Skin of body (tissue), 2 donors: ENCODE data around the gene EWSR1. TPM values are rescaled to one million over a fixed set of nuclear protein-coding genes. Genes with fewer than 3 reads are reported as not detected.

ENCODE experiments used
- DNase-seq: peaks from one replicate; lab custom pipeline; 2025; lab: John Stamatoyannopoulos, UW
- total RNA-seq: library from RNA; depleted of rRNA; stranded (reverse); fragments of >200 nt; gene quantifications from one replicate; pipeline ENCODE4 v1.2.3, GENCODE V29; 2014

Gene EWSR1
- total RNA-seq, 1 donor from 2014 or later, result 117 TPM

DNA sequence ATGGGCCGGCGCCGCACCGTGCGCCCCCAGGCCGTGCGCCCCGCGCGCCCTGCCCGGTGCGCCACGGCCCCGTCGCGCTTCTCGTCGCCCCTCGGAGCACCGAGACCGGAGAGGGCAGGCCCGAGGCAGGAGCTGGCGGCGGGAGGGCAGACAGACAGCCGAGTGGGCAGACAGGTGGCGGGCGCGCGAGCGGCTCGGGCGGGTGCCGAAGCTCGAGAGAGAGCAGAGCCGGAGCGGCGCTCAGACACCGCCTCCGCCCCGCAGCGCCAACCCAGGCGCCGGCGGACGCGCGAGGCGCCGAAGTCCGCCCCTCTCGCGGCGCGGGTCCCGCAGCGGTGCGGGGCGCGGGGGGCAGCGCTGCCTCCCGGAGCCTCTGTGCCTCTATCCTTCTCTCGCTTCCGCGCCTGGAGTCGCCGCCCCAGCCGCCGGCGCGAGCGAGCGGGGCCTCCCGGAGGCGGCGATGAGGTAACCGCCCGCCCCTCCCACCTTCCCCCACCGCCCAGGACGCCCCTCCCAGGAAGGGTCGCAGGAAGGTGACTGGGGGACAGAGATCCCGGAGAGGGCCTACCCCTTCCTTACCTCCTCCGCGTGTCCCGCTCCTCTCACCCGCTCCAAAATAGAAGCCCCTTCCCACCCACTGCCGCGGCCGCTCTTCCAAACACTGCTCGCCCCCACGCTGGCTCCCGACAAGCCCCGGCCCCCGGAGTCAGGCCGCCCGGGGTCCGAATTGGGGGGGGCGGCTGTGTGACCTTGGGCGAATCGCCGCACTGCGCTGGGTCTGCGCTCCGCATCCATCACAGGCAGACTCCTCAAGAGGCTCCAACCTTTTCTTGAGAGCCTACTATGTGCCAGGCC, 47.4 kb downstream of the EWSR1 start, which contains the start of gene RASL10A:
Gene RASL10A (minus strand): TSS at position 412 of the 855 bp plus-strand sequence. CDS start 451 bp downstream, outside the sequence.
- no peak for DNase-seq

- DNase-seq, result no peak
Observed at GRCh38 chr22:29316141-29316828, 48.2 kb downstream of the EWSR1 start.

- no peak for DNase-seq
Observed at GRCh38 chr22:29317827-29318454, 49.9 kb downstream of the EWSR1 start.

DNA sequence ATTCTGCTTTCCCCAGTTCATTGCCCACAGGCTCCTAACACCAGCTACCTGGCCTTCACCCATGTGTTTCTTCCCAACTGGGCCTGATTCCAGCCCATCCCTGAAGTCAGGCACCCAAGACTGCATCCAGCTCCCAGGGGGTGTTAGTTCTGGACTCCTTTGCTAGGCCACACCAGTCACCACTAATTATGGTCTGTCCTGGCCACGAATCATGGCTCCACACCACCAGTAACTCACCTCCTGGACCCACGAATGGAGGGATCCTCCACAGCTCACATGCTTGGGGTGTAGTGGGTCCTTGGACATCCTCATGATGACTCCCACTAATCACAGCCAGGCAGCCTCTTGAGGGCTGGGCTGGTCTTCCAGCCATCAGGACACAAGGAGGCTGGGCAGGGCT, 51.0 kb downstream of the EWSR1 start:
- no peak for DNase-seq

DNA sequence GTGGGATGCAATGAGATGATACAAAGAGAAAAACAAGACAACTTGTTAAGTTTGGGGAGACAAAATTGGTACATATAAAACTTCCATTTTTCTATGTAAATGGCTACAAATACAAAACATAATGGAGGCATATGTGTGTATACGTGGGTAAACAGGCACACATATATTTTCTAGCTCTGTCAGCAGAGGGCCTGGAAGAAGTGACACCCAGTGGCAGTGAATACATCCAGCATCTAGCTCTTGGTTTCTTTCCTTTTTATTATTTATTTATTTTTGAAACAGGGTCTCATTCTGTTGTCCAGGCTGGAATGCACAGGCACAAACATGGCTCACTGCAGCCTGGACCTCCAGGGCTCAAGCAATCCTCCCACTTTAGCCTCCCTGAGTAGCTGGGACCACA, 52.5 kb downstream of the EWSR1 start:
- peak; percentile 37 for DNase-seq

DNA sequence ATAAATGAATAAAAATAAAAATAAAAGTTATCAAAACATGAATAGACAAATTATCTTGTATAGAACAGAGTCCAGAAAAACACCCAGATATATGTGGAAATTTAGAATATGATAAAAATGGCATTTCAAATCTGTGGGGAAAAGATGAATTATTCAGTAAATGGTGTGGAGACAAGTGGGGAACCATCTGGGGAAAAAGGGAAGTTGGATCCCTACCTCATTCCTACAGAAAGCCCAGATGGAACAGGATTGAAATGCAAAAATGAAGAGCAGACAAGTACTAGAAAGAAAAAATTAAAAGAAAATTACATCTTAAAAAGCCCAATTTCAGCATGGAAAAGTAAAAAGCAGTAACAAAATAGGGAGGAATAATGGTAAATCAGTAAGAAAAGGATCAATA, 55.6 kb downstream of the EWSR1 start:
- DNase-seq, result no peak

DNA sequence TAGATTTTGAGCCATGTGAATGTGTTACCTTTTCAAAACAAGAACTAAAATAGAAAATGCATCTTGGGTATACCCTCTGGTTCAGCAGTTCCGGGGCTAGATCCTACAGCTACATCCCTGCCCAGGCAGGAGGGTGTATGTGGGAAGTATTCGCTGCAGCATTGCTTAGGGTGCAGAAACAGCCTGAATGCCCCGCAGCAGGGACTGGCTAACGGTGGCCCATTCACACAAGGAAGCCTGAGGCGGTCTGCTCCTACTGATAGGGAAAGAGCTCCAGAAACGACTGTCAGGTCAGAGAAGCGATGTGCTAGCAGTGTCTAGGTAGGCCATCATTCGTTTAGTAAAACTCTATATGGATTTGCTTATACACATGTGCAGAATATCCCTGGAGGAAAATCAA, 57.3 kb downstream of the EWSR1 start:
- DNase-seq, result no peak

DNA sequence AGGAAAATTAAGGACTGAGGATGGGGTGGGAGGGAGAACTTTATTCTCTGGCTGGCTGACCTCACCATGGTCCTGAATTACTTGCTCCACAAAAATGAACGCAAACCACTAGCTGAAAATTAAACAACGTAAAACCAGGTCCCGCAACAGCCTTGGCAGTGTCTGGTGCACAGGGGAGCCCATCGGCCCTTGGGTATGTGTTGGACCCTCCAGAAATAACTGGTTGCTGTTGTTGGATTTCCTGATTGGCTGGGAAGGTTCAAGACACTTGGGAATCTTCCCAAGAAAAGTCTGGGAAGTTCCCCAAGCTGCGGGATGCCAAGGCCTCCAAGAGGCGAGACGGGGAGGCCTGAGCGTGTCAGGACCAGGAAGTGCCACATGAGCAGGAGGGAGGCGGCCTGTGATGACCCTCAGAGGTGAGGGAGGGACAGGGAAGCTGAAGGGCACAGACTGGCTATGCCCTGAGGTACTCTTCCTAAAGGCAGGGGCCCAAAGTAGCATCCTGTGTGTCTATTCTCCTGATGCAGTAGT, 57.8 kb downstream of the EWSR1 start:
- DNase-seq, result no peak

DNA sequence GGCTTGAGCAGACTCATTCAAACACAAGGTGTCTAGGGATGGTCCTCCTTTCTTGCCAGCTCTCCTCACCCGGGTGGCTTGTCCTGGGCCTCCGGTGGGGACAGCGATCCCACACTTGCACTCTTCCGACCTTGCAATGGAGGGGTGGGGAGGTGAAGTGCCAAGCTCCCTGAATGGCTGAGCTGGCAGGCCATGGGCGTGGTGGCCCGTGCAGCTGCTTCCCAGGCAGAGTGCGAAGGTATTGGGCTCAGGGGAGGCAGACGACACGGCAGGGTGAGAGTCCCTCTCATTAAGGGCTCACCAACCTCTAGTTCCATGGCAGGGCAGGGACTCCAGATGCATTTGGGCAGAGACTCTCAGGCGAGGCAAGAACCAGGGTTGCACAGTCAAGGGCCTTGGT, 58.4 kb downstream of the EWSR1 start:
- no peak for DNase-seq

DNA sequence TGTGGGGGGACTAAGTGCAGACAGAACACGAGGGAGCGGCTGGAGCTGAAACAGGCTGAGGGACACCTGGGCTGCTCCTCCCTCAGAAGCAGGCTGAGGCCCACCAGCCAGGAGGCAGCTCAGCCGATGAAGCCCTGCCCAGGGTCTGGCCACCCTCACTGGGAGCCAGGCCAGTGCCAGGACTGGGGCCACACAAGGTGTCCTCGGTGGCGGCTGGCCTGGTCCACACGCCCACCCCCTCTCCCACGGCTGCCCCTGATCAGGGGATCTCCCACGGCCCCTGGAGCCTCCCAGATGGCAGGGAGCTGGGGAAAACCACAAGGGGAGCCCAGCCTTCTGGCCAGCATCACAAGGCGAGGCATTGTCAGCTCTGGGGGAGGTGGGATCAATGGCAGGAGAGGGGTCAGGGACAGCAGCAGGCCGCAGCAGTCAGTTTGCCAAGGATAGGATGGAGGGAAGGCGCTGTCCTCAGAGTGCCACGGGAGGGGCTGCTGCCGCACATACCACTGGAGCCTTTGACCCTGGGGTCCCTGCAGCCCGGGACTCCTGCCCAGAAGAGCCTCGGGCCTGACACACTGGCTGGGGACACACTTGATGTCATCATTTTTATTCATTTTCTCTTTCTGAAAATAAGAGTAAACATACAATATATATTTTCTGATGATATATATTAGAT, 59.2 kb downstream of the EWSR1 start:
- DNase-seq, result no peak

DNA sequence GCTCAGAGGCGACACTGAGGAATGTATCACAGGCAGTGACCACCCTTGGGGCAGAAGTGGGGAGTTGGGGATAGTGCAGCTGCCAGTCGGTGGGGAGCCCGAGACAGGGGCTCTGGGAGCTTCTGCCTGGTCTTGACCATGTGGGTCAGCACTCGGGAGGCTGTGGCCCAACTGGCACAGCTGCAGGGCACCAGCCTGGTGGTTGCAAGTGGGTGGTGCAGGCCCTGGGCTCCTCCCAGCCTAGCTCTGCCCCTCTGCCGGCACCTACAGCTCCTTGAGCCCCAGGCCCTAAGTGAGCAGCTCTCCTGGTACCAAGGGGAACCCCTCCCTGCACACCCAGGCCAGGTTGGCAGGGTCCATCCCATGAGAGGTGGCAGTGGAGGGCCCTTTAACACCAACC, 60.0 kb downstream of the EWSR1 start:
- no peak for DNase-seq

DNA sequence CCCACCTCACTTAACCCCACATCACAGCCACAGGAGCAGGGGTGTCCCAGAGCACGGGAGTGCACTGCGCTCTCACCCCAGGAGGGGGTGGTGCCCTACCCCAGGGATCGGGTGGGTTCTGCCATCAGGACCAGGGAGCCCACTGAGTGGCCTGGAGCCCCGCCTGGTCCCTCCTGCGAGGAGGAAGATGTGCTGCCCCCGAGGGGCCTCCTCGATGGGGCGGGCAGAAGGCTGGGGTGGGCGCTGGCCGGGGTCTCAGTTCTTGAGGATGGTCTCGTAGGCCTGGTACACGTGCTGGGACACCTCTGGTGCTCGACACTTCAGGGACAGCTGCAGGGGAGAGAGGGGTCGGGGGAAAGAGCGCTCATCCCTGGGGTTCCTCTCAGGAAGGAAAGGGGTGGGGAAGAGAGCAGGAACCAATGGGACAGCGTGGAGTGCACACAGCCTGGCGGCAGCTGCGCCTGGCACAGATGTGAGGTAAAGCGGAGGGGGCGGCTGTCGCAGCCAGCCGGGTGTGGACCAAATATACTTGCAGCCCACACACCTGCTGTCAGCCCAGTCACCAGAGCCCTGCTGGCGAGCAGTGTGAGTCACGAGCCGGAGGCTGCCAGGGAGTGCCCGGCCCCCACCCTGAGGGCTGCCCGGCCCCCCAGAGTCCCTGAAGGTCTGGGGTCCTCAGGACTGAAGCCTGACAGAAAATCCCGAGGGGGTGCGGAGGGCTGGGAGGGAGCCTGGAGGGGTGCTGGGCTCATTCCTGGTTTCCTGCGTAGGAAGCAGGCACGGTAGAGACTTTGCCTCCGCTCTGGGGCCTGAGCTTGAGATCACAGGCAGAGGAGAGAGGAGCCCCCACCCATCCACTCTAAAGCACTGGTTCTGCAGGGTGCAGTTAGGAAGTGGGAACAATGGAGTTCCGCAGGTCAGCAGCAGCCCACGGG, 60.8 kb downstream of the EWSR1 start:
- no peak for DNase-seq

DNA sequence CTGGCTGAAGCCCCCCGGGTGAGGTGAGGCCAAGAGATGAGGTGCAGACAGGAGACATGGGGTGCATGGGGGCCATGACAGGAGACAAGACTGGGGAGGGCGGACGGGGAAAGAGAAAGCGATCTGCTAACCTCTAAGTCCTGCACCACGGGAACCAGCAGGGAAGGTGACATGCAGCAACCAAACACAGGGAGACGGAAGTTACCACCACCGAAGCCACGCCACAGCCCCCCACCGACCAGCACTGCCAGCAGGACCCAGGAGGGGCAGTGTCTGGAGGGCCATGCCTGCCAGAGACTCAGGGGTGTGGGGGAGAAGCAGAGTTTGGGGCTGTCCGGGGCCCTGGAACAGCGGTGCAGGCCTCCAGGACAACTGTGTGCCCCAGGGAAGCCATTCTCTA, 61.5 kb downstream of the EWSR1 start:
- DNase-seq, result no peak

GRCh38 chr22:29330291-29330690, 62.2 kb downstream of the EWSR1 start:
- no peak for DNase-seq

GRCh38 chr22:29330753-29331152, 62.7 kb downstream of the EWSR1 start:
- no peak for DNase-seq

DNA sequence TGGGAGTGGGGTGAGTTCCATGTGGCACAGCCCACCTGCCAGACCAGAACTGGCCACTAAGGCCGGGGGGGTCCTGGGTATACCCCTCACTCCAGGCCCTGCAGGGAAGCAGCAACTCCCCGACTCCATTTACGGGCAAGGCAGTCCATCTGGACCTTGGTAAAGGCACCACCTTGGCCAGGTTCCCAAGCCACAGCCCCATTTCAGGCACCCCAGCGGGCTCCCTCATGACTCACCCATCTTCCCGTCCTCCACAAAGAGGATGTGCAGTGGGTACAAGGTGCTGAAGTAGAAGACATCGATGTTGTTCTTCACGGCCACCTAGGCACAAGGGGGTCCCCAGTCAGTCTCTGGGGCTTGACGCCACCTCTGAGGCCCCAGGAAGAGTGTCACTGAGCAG, 63.1 kb downstream of the EWSR1 start:
- DNase-seq, result no peak

- no peak for DNase-seq
Observed at GRCh38 chr22:29331658-29332300, 63.7 kb downstream of the EWSR1 start.

GRCh38 chr22:29332886-29333496, 64.9 kb downstream of the EWSR1 start:
- DNase-seq, result no peak

GRCh38 chr22:29334148-29334547, 66.1 kb downstream of the EWSR1 start:
- DNase-seq, result no peak
